Sigmoid colon (tissue), 4 donors: ENCODE data around the gene IL2RA.

Source experiments
- CTCF ChIP-seq, 4 experiments: fragments of 450-650 bp in 3 of 4; fragments of 200-600 bp in 1 of 4; IDR thresholded peaks; one replicate each; pipeline ENCODE4 v1.5.1; 2016 to 2019; ENCODE audit warnings: antibody characterized with exemption in 4 of 4, mild to moderate bottlenecking in 3 of 4, moderate library complexity in 2 of 4
- EP300 ChIP-seq, 4 donors: sonication (generic); formaldehyde crosslinking; IDR thresholded peaks; one replicate each; pipeline ENCODE4 v1.6.1; 2017; ENCODE audit warnings: antibody characterized with exemption in 4 of 4
- POLR2A ChIP-seq, 2 donors: fragments of 450-650 bp; IDR thresholded peaks; one replicate each; pipeline ENCODE4 v1.6.1; 2016; ENCODE audit warnings: antibody characterized with exemption in 2 of 2, mild to moderate bottlenecking in 2 of 2, moderate library complexity in 2 of 2

GRCh38 chr10:5978230-5978489, 84.0 kb downstream of the IL2RA start:
- TF ChIP-seq CTCF (IDR thresholded peaks at IDR 0.05) = no peak
- TF ChIP-seq EP300 (IDR thresholded peaks at IDR 0.05) = no peak
- no peak for TF ChIP-seq POLR2A (IDR thresholded peaks at IDR 0.05)
